ENCODE data around the gene TTC9.

The TTC9 gene

GRCh38 chr14:70707138-70708038 is 65.7 kb downstream of the TTC9 start:
- Histone ChIP-seq H3K4me3 (no peak overlapping the region), H3K27ac (peak overlapping the region in 6 of 21 experiments; percentile 5 to 72 (median 39))

GRCh38 chr14:70708717-70709570 is 67.2 kb downstream of the TTC9 start:
- H3K27ac ChIP-seq = peak overlapping the region in 1 of 21 experiments; percentile 25

GRCh38 chr14:70709726-70710382 is 68.1 kb downstream of the TTC9 start:
- no peak overlapping the region for H3K27ac ChIP-seq
- no peak overlapping the region for H3K4me3 ChIP-seq

More at GRCh38 chr14:70708717-70709570, 67.2 kb downstream of the TTC9 start:
- no peak overlapping the region for H3K4me3 ChIP-seq

GRCh38 chr14:70711451-70711850 is 69.7 kb downstream of the TTC9 start:
- Histone ChIP-seq H3K4me3 (no peak overlapping the region), H3K27ac (peak overlapping the region in 1 of 21 experiments; percentile 6)

GRCh38 chr14:70713096-70713495 is 71.4 kb downstream of the TTC9 start:
- no peak overlapping the region for H3K4me3 ChIP-seq
- no peak overlapping the region for H3K27ac ChIP-seq

GRCh38 chr14:70713511-70713916 is 71.8 kb downstream of the TTC9 start:
- no peak overlapping the region for H3K4me3 ChIP-seq
- peak overlapping the region in 1 of 21 experiments; percentile 19 for H3K27ac ChIP-seq

- Histone ChIP-seq H3K27ac (no peak overlapping the region), H3K4me3 (no peak overlapping the region)
Observed at GRCh38 chr14:70714055-70714550, 72.4 kb downstream of the TTC9 start.

- Histone ChIP-seq H3K27ac (no peak overlapping the region), H3K4me3 (no peak overlapping the region)
Observed at GRCh38 chr14:70716483-70716882, 74.8 kb downstream of the TTC9 start.

GRCh38 chr14:70716958-70717357 is 75.2 kb downstream of the TTC9 start:
- Histone ChIP-seq H3K27ac (peak overlapping the region in 1 of 21 experiments; percentile 6), H3K4me3 (no peak overlapping the region)

GRCh38 chr14:70718383-70719118 is 76.8 kb downstream of the TTC9 start:
- Histone ChIP-seq H3K4me3 (no peak overlapping the region), H3K27ac (peak overlapping the region in 3 of 21 experiments; percentile 9 to 57 (median 12))

- Histone ChIP-seq H3K27ac (no peak overlapping the region), H3K4me3 (no peak overlapping the region)
Observed at GRCh38 chr14:70721542-70721941, 79.8 kb downstream of the TTC9 start.

GRCh38 chr14:70722418-70722817 is 80.7 kb downstream of the TTC9 start:
- Histone ChIP-seq H3K4me3 (no peak overlapping the region), H3K27ac (no peak overlapping the region)

GRCh38 chr14:70723276-70723675 is 81.6 kb downstream of the TTC9 start:
- Histone ChIP-seq H3K27ac (peak overlapping the region in 1 of 21 experiments; percentile 31), H3K4me3 (no peak overlapping the region)

- Histone ChIP-seq H3K4me3 (no peak overlapping the region), H3K27ac (peak overlapping the region in 5 of 21 experiments; percentile 5 to 57 (median 31))
Observed at GRCh38 chr14:70724110-70724509, 82.4 kb downstream of the TTC9 start.

- H3K4me3 ChIP-seq = no peak overlapping the region
Observed at GRCh38 chr14:70724944-70725343, 83.2 kb downstream of the TTC9 start.

More at GRCh38 chr14:70724944-70725343, 83.2 kb downstream of the TTC9 start:
- peak overlapping the region in 4 of 21 experiments; percentile 5 to 31 (median 14) for H3K27ac ChIP-seq

All from skin epidermis (tissue), 12 donors.